DND-41 (cell line): Measurements from ENCODE around the gene ZFP57.

Experiments used
- EZH2 ChIP-seq: IDR thresholded peaks from 3 replicates; pipeline ENCODE4 v1.6.1; 2012; ENCODE audit warnings: borderline replicate concordance, low read depth, mild to moderate bottlenecking, moderate library complexity, low read length, inconsistent platforms; ENCODE audit not compliant: severe bottlenecking
- TF ChIP-seq, protein P1 (sequence below): IDR thresholded peaks from 2 replicates; pipeline ENCODE4 v1.5.1; 2012; ENCODE audit warnings: borderline replicate concordance, low read length, moderate library complexity, mild to moderate bottlenecking; ENCODE audit not compliant: poor library complexity, severe bottlenecking; ENCODE audit errors: extremely low read depth

- TF ChIP-seq, protein P1, sequence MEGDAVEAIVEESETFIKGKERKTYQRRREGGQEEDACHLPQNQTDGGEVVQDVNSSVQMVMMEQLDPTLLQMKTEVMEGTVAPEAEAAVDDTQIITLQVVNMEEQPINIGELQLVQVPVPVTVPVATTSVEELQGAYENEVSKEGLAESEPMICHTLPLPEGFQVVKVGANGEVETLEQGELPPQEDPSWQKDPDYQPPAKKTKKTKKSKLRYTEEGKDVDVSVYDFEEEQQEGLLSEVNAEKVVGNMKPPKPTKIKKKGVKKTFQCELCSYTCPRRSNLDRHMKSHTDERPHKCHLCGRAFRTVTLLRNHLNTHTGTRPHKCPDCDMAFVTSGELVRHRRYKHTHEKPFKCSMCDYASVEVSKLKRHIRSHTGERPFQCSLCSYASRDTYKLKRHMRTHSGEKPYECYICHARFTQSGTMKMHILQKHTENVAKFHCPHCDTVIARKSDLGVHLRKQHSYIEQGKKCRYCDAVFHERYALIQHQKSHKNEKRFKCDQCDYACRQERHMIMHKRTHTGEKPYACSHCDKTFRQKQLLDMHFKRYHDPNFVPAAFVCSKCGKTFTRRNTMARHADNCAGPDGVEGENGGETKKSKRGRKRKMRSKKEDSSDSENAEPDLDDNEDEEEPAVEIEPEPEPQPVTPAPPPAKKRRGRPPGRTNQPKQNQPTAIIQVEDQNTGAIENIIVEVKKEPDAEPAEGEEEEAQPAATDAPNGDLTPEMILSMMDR = no peak
- TF ChIP-seq EZH2 = no peak
Observed at GRCh38 chr6:29728875-29729270, 47.9 kb upstream of the ZFP57 start.
